Activated naive CD4-positive, alpha-beta T cell (primary cell): Measurements from ENCODE around the gene SLC16A14.
"Not testable (repeated sequence)": the region's sequence is repeated elsewhere in the genome, so short reads cannot be mapped to it uniquely, and the experiment has no call there.

Source experiments
- DNase-seq, 4 experiments: peaks; one replicate each; lab custom pipeline; 2025; lab: John Stamatoyannopoulos, UW

SLC16A14 gene, protein sequence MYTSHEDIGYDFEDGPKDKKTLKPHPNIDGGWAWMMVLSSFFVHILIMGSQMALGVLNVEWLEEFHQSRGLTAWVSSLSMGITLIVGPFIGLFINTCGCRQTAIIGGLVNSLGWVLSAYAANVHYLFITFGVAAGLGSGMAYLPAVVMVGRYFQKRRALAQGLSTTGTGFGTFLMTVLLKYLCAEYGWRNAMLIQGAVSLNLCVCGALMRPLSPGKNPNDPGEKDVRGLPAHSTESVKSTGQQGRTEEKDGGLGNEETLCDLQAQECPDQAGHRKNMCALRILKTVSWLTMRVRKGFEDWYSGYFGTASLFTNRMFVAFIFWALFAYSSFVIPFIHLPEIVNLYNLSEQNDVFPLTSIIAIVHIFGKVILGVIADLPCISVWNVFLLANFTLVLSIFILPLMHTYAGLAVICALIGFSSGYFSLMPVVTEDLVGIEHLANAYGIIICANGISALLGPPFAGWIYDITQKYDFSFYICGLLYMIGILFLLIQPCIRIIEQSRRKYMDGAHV

DNA sequence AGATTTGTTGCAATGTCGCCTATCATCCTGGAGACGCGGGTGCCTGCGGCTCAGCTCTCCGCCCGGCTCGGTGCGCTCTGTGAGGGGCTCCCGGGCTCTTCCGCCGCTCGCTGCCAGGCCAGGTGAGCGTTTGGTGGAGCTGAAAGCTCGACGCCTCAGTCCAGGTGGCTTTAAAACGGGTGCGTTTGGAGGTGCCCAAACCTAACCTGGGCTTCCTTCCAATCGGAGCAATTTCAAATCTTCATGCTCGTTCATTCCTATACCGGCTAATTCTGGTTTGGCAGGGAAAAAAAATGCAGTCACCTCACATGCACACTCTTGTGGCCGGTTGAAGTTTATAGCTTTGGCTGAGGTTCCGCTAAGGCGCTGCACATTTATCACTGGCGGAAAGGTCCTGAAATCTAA is at the start of gene SLC16A14:
Gene SLC16A14, minus strand, starts transcription at position 274 of the 405 bp plus-strand sequence. CDS start 9,572 bp downstream, outside the sequence.
- DNase-seq = peak in 1 of 4 experiments; percentile 7

- no peak for DNase-seq
Observed at GRCh38 chr2:230106771-230107170, 38.0 kb upstream of the SLC16A14 start.

DNA sequence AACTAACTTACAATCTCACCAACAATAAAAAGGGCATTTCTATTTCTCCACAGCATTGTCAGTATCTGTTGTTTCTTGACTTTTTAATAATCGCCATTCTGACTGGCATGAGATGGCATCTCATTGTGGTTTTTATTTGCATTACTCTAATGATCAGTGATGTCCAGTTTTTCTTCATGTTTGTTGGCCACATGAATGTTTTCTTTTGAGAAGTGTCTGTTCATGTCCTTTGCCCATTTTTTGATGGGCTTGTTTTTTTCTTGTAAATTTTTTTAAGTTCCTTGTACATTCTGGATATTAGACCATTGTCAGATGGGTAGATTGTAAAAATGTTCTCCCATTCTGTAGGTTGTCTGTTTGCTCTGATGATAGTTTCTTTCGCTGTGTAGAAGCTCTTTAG is 33.2 kb upstream of the SLC16A14 start:
- not testable (repeated sequence) for DNase-seq

DNA sequence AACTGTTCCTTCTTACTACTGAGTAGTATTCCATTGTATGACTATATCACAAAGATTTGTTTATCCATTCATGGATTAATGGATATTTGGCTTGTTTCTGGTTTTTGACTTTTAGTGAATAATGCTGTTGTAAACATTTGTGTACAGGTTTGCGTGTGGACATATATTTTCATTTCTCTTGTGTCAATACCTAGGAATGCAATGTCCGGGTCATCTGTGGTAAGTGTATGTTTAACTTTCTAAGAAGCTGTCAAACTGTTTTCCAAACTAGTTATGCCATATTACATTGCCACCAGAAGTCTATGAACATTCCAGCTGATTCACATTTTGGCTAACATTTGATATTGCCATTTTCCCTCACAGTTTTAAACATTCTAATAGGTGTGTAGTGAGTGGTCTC is 29.1 kb upstream of the SLC16A14 start:
- no peak for DNase-seq

DNA sequence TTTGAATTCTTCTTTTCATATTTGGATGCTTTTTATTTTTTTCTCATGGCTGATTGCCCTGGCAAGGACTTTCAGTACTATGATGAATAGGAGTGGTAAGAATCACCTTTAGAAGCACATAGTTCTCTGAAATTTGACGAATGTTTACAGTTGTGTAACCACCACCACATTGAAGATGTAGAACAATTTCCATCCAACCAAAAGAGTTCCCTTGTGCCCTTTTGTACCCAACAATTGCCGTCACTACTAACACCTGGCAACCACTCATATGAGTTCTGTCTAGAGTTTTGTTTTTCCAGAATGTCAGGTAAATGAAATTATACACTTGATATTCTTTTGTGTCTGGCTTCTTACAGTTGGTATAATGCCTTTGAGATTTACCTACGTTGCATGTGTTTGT is 28.7 kb upstream of the SLC16A14 start:
- no peak for DNase-seq

GRCh38 chr2:230090967-230091366 is 22.2 kb upstream of the SLC16A14 start:
- no peak for DNase-seq

- DNase-seq = no peak
Observed at GRCh38 chr2:230085201-230085600, 16.5 kb upstream of the SLC16A14 start.

- no peak for DNase-seq
Observed at GRCh38 chr2:230077851-230078547, 9.3 kb upstream of the SLC16A14 start.

GRCh38 chr2:230076819-230077218 is 8.1 kb upstream of the SLC16A14 start:
- no peak for DNase-seq

DNA sequence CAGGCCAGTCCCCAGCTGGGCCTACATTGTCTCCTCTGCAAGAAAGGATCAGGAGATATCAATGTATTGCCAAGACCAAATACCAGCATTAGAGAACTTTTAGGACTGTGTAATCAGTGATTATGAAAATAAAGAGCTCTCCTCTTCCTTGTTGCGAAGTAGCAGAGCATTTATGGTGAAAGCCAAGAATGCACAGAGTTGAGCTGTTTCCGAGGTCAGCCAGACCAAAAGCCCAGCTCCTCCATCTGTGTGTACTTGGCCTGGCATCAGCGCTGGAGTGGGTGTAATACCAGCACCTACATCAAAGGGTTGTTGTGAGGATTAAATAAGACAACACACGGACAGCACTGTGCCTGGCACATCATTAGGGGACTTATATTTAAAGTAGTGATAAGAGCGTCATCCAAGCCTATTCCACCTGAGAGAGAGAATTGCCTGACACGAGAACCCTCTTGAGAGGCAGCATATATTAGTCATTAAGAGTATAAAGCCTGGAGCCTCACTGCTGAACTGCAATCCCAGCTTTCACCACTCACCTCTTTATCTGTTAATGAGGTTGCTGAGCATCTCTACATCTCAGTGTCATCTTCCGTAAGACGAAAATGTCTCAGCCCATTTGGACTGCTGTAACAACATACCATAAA is 7.4 kb upstream of the SLC16A14 start:
- DNase-seq = no peak

DNA sequence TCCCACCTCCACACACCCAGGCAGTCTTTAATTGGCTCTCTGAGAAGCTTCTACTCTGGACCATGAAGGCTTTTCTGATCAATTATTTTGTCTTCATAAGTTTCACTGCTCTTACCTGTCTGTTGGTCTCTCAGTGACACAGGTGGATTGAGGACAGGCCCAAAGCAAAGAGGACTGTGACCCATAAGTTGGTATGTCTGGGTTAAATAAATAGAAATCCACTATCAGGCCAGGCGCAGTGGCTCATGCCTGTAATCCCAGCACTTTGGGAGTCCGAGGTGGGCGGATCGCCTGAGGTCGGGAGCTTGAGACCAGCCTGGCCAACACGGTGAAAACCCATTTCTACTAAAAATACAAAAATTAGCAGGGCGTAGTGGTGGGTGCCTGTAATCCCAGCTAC is 2.7 kb upstream of the SLC16A14 start:
- DNase-seq = no peak

- DNase-seq = no peak
Observed at GRCh38 chr2:230069402-230069801, 678 bp upstream of the SLC16A14 start.

DNA sequence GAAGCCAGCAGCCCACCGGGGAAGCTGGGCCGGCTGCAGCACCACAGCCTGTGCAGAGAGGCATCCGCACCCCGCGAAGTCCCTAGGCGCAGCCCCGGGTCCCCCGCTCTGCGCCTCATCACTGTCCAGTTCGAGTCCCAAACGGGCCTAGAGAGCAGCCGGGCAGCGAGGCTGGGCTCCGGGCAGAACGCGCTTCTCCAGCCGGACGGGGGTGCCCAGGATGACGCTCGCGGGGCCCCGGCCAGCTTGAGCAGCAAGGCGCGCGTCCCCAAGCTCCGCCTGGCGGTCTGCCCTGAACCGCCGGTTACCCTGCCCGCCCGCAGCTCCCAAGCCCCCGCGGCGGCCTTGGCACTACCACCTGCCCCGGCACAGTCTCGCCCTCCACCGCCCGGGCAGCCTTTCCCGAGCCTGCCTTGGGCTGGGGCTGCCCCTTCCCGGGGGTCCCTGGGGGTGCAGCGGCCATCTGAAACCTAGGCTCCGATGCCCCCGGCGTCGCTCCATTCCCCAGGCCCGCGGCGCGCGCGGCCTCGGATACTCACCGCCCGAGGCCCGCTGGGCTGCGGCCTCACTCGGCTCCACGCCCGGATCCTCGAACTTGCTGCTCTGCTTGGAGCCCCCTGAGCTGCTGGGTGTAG is 591 bp downstream of the SLC16A14 start:
- DNase-seq = peak in 2 of 4 experiments; percentile 15 to 36

- DNase-seq = no peak
Observed at GRCh38 chr2:230060672-230061293, 7.9 kb downstream of the SLC16A14 start.

- no peak for DNase-seq
Observed at GRCh38 chr2:230053753-230054478, 14.8 kb downstream of the SLC16A14 start.

DNA sequence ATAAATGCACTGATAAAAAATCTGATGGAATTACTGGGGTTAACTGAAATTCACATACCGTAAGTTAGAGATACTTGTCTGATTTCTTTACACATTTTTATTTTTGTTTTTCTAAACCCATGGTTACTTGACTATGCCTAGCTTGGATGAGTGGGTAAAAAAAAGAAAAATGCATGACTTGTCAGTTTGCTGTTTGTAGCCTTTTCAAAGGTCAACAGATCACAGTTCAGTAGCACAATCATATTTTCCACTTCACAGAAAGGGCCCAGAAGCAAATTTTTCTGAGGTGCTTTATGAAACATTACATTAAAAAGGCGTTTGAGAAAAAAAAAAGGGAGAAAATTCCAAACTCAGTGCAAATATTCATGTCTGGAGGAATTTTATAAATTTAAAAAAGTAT is 16.4 kb downstream of the SLC16A14 start:
- no peak for DNase-seq

DNA sequence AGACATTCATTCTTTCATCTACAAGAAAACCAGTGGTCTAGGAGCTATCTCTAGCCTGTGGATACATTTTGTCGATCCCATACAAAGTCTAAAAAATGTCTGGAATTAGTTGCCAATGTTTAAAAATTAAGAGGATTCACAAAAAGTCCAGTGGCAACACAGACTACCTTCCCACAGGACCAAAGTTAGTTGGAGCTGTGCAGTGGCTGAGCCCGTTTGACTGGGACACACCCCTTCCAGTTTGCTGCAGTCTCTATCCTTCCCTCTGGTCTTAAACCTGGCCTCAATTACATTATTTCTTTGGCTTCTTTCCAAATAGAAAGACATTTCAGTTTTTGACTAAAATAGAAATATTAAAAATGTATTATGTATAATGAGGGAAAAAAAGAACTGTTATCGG is 18.6 kb downstream of the SLC16A14 start:
- no peak for DNase-seq

- no peak for DNase-seq
Observed at GRCh38 chr2:230048010-230048671, 20.6 kb downstream of the SLC16A14 start.

DNA sequence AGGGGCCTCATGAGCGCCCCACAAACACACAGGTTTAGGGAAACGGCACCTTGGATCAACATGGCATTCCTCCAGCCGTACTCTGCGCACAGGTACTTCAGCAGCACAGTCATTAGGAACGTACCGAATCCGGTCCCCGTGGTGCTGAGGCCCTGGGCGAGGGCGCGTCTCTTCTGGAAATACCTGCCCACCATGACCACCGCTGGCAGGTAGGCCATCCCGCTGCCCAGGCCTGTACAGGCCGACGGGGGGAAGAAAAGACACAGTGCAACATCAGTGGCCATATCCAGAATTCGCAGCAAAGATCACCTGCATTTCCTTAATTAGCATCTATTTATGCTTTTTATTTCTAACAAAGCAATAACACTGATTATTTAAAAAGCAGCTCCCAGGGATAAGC is 22.2 kb downstream of the SLC16A14 start:
- no peak for DNase-seq

- no peak for DNase-seq
Observed at GRCh38 chr2:230043461-230043860, 25.3 kb downstream of the SLC16A14 start.
